Measurements from ENCODE around the gene CCT7. TPM values are rescaled to one million over a fixed set of nuclear protein-coding genes. Genes with fewer than 3 reads are reported as not detected.

Gene CCT7
- total and polyA plus RNA-seq, 2 of the 8 experiments (the other 6 are each of a cell fraction or from before 2014, with no cell fraction given), result 440 to 474 TPM

- Histone ChIP-seq H3K23ac (ENCODE audit: insufficient read length) (no peak overlapping the region), H3K4me3 (ENCODE audit: extremely low read depth in 1 of 4, insufficient read depth in 2 of 4, low read depth in 3 of 4, low read length in 4 of 4) (no peak overlapping the region; a peak in 2 of 8 replicates), H3K79me2 (ENCODE audit: control insufficient read depth in 1 of 2, insufficient read depth in 2 of 2, low read length in 2 of 2) (no peaks in the 10 kb centered on the region), H2BK5ac (ENCODE audit: low read depth, low read length) (no peak overlapping the region), H3K4ac (replicated peaks; ENCODE audit: insufficient read length, low read depth, low read length) (no peak overlapping the region), H3K9ac (replicated peaks in 1 of 4; ENCODE audit: extremely low read depth in 1 of 4, low read depth in 3 of 4, low read length in 3 of 4) (no peak overlapping the region), H3K23me2 (ENCODE audit: low read depth, low read length) (peaks cover 10% of the 10 kb centered on the region; the same call in 1 of the 2 replicates), H3K36me3 (ENCODE audit: control insufficient read depth in 2 of 4, insufficient read depth in 4 of 4, low read length in 3 of 4) (no peaks in the 10 kb centered on the region), H2BK15ac (ENCODE audit: low read length) (no peak overlapping the region), H4K8ac (ENCODE audit: extremely low read depth, insufficient read depth, low read length) (no peak overlapping the region), H3K9me3 (ENCODE audit: insufficient read depth in 2 of 2, low read depth in 1 of 2, low read length in 1 of 2) (no peaks in the 10 kb centered on the region), H3K56ac (replicated peaks; ENCODE audit: insufficient read length, low read depth, low read length) (no peak overlapping the region), H4K91ac (replicated peaks; ENCODE audit: insufficient read length, low read length) (no peak overlapping the region), H2AK5ac (ENCODE audit: low read depth, low read length) (no peak overlapping the region), H3K27ac (ENCODE audit: low read depth, low read length) (no peak overlapping the region), H3K79me1 (ENCODE audit: low read depth, low read length) (0 out of 2 replicates have a peak, but pooled peaks cover 2% of the 10 kb centered on the region), H4K5ac (ENCODE audit: insufficient read length, low read depth, low read length) (no peak overlapping the region), H2AFZ (ENCODE audit: low read length) (no peak overlapping the region), H3K4me1 (replicated peaks in 1 of 4; ENCODE audit: control insufficient read depth in 3 of 4, insufficient read depth in 4 of 4, low read length in 3 of 4) (peaks cover 0 to 10% (median 6%) of the 10 kb centered on the region in 4 experiments; a peak in 5 of 7 replicates), H2BK20ac (ENCODE audit: low read length) (no peak overlapping the region), H2BK120ac (replicated peaks; ENCODE audit: low read depth, low read length) (no peak overlapping the region), H2BK12ac (ENCODE audit: low read depth, low read length) (no peak overlapping the region), H3K27me3 (replicated peaks in 1 of 4; ENCODE audit: control insufficient read depth in 3 of 4, extremely low read depth in 1 of 4, insufficient read depth in 3 of 4, low read length in 3 of 4) (peaks cover 0 to 28% (median 22%) of the 10 kb centered on the region in 4 experiments; a peak in 6 of 7 replicates), H3K4me2 (ENCODE audit: insufficient read depth in 1 of 2, low read depth in 2 of 2, low read length in 2 of 2) (no peak overlapping the region), H3K18ac (ENCODE audit: extremely low read depth, low read length) (no peak overlapping the region), H4K20me1 (replicated peaks in 1 of 2; ENCODE audit: control insufficient read depth in 1 of 2, insufficient read depth in 2 of 2, low read length in 2 of 2) (peaks cover 5 to 23% of the 10 kb centered on the region in 2 experiments), H3K14ac (ENCODE audit: insufficient read length) (no peak overlapping the region)
- ChIA-PET CTCF (ENCODE audit: partially characterized antibody) (interaction anchor here (0.7 to 13.4 kb wide), 7 partner anchors 9 to 60 kb away, joined by 3 to 122 read pairs (median 4); partner anchors contain the start of genes EGR4 and PRADC1), POLR2A (ENCODE audit: partially characterized antibody) (interaction anchor here (0.5 kb wide), 1 partner anchor 41 kb away, joined by 4 read pairs; no protein-coding TSS in a partner anchor)
- FAIRE-seq, result no peak
- WGBS, 2 experiments (ENCODE audit: extremely low coverage in 1 of 2, insufficient coverage in 1 of 2, insufficient read length in 1 of 2, insufficient replicate concordance in 2 of 2, low coverage in 1 of 2, low lambda C conversion rate in 2 of 2, missing lambda C conversion rate in 1 of 2), result 95% methylated on average over 1 of the region's 1 CpG; no CpG with 5 or more reads in 1 of the 2 experiments
- DNase-seq (ENCODE audit: low read depth in 1 of 2, low spot score in 2 of 2), result no peak
- TF ChIP-seq NRF1 (IDR thresholded peaks at IDR 0.05; ENCODE audit: low read depth, low read length) (no peak), BCL11A (IDR thresholded peaks at IDR 0.05; ENCODE audit: low read depth in 2 of 2, low read length in 2 of 2) (no peak), CHD1 (IDR thresholded peaks at IDR 0.05; ENCODE audit: low read depth, low read length) (no peak), HDAC2 (IDR thresholded peaks at IDR 0.05; ENCODE audit: borderline replicate concordance in 1 of 2, low read depth in 2 of 2, low read length in 2 of 2) (no peak)
Observed at GRCh38 chr2:73272270-73272669, 38.2 kb downstream of the CCT7 start.

Measured in H1 (cell line).